Right forelimb (tissue), 1 donor: ENCODE measurements around the gene R3HDM2.
"Not testable (repeated sequence)": the region's sequence is repeated elsewhere in the genome, so short reads cannot be mapped to it uniquely, and the experiment has no call there.

Experiments
- DNase-seq: peaks from one replicate; pipeline ENCODE4 v3.0.0-alpha.2; 2018

Gene R3HDM2

GRCh38 chr12:57452181-57452936, 21.5 kb upstream of the R3HDM2 start:
- peak; percentile 46 for DNase-seq

DNA sequence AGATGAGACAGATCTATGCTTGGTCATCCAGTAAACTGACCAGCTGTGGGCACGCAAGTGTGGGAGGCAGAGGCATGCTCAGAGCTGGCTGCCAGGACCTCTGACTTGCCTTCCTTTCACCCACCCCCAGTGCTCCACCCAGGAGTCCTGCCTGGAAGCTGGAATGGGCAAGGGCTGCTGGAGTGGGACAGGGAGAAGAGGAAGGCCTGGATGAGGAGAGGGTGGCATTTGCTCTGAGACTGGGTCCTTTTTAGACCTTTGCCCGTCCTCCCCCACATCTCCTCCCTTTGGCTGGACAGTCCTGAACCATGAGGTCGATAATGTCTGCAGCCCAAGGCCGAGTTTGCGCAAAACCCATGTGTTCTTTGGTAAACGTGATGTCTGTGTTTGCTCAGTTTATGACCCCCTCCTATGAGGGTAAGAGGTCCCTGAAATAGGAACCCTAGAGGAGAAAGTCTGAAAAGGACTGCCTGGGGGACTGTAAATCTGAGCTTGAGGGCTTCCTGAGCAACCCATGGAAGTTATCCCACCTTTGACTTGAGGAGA, 20.5 kb upstream of the R3HDM2 start:
- no peak for DNase-seq

DNA sequence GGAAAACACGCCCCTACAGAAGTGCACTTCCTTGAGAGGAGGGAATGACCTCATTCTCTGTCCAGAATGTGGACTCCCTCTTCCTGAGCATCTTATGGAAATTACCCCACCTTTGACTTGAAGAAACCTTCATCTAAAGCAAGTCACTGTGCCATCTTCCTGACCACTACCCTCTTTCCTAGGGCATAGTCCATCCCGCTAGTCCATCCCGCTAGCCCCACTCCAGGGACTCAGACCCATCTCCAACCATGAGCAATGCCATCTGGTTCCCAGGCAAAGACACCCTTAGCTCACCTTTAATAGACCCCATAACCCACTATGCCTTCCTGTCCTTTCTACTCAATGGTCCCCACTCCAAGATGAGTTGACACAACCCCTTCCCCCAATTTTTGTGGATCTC, 19.2 kb upstream of the R3HDM2 start:
- no peak for DNase-seq

DNA sequence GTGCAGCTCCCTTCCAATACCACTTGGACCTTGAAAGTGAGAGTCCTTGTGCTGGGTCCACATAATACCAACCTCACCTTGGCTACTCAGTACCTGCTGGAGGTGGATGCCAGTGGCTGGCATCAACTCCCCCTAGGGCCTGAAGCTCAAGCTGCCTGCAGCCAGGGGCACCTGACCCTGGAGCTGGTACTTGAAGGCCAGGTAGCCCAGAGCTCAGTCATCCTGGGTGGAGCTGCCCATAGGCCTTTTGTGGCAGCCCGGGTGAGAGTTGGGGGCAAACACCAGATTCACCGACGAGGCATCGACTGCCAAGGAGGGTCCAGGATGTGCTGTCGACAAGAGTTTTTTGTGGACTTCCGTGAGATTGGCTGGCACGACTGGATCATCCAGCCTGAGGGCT, 18.5 kb upstream of the R3HDM2 start:
- no peak for DNase-seq

DNA sequence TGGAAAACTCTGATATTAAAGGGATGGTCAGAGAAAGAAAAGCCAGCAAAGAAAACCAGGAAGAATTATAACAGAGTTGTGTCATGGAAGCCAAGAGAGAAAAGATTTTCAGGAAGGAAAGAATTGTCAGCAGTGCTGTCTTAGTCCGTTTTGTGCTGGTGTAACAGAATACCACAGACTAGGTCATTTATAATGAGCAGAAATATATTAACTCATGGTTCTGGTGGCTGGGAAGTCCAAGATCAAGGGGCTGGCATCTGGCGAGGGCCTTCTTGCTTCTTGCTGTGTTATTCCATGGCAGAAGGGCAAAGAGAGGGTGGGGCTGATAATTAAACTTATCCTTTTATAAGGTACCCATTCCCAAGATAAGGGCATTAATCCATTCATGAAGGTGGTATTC, 17.8 kb upstream of the R3HDM2 start:
- DNase-seq: no peak

GRCh38 chr12:57446292-57446960, 15.6 kb upstream of the R3HDM2 start:
- DNase-seq: no peak

DNA sequence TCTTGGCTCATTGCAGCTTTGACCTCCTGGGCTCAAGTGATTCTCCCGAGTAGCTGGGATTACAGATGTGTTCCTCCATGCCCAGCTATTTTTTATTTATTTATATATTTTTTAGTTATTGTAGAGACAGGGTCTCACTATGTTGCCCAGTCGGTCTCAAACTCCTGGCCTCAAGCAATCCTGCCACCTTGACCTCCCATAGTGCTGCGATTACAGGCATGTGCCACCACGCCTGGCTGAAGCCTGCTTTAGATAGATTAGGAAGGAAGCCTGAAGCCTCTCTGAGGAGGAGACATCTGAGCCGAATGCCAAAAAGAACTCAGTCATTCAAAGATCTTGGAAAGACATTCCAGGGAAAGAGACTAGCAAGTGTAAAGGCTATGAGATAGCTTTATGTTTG, 13.9 kb upstream of the R3HDM2 start:
- DNase-seq: no peak

GRCh38 chr12:57444337-57444736, 13.5 kb upstream of the R3HDM2 start:
- DNase-seq: not testable (repeated sequence)

DNA sequence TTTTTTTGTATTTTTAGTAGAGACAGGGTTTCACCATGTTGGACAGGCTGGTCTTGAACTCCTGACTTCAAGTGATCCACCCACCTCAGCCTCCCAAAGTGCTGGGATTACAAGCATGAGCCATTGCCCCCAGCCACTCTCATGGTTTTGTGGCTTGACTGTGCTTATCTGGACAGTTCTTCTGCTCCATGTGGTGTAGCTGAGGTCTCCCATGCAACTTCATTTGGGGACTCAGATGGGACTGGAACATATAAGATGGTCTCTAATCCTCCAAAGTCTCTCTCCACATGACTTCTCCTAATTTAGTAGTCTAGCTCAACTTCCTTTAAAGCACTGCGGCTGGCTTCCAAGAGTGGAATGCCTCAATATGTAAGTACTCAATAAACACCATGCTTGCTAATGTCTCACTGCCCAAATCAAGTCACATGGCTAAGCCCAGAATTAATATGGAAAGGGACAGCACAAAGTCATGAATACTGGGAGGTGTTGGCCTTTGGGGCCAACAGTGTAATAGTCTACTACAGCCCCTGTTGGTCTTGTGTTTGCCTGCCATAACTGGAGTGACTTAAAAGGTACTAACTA, 11.1 kb upstream of the R3HDM2 start:
- no peak for DNase-seq

- not testable (repeated sequence) for DNase-seq
Measured at GRCh38 chr12:57441393-57441792, 10.6 kb upstream of the R3HDM2 start.

DNA sequence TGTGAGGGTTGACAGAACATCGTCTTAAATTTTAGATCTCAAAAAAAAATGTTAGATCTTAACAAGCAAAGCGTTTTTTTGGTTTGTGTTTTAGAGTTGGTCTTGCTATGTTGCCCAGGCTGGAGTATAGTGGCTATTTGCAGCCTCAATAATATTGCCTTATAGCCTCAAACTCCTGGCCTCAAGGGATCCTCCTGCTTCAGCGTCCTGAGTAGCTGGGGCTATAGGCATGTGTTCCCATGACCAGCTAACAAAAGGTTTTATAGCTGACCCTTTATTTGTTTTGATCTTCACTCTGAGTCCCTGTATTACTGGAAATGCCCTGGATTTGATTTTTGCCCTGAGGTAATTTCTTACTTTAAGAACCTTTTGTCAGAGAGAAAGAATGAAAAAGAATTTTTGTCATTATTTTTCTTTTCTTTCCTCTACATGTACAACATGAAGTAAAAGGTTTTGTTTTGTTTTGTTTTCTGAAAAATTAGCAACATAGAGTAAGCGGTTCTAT, 9.0 kb upstream of the R3HDM2 start:
- no peak for DNase-seq

DNA sequence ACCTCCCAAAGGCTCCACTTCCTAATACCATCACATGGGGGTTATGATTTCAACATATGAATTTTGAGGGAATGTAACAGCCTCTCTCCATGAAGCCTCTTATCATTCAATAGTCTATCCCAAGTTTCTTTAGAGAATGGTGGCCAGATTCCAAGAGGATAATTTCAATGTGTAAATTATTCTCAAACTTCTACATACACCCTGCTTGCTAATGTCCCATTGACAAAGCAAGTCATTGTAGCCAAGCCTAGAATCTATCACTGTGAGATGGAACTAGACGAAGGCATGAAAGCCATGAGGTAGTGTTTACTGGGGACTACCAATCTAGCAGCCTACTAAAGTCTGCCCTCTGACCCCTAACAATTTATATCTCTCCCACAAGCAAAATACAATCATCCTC, 7.6 kb upstream of the R3HDM2 start:
- DNase-seq: no peak

GRCh38 chr12:57435293-57435692, 4.5 kb upstream of the R3HDM2 start:
- no peak for DNase-seq

DNA sequence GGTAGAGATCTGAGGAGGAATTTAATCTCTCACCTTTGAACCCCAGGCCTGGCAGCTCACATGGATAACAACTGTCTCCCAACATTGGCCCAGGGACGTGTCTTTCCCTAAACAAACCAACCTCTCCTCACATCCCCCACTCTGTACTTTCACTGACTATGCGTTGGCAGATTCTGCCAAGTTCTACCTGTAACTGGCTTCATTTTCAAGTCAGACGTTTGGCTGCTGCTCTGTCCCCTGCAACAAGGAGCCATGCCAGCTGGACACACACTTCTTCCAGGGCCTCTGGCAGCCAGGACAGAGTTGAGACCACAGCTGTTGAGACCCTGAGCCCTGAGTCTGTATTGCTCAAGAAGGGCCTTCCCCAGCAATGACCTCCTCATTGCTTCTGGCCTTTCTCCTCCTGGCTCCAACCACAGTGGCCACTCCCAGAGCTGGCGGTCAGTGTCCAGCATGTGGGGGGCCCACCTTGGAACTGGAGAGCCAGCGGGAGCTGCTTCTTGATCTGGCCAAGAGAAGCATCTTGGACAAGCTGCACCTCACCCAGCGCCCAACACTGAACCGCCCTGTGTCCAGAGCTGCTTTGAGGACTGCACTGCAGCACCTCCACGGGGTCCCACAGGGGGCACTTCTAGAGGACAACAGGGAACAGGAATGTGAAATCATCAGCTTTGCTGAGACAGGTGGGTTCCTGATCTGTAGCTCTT, 3.8 kb upstream of the R3HDM2 start, which contains the start of gene INHBC:
TSS of gene INHBC (plus strand) at position 268 of the 707 bp plus-strand sequence. CDS start at position 371, 103 bp downstream.
- DNase-seq: no peak

GRCh38 chr12:57433370-57433769, 2.5 kb upstream of the R3HDM2 start:
- DNase-seq: no peak

DNA sequence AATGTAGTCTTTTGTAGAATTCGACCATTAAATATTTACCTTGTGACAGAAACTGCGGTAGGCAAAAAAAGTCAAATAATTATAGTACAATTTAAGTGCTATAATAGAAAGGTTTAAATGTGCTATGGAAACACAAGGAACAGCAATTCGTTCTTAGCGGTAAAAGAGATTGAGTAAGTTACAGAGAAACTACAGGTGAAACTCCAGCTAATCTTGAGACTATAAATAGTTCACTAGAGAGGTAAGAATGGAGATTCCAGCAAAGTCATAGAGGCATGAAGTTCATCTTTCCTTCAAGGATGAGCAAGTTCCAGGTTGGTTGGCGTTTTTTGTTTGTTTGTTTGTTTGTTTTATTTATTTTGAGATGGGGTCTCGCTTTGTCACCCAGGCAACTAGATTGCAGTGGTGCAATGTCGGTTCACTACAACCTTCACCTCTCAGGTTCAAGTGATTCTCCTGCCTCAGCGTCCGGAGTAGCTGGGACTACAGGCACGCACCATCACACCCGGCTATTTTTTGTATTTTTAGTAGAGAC, 878 bp upstream of the R3HDM2 start:
- DNase-seq: no peak

GRCh38 chr12:57430112-57430930, 522 bp downstream of the R3HDM2 start:
- no peak for DNase-seq

- no peak for DNase-seq
Measured at GRCh38 chr12:57429473-57430111, 1.3 kb downstream of the R3HDM2 start.

DNA sequence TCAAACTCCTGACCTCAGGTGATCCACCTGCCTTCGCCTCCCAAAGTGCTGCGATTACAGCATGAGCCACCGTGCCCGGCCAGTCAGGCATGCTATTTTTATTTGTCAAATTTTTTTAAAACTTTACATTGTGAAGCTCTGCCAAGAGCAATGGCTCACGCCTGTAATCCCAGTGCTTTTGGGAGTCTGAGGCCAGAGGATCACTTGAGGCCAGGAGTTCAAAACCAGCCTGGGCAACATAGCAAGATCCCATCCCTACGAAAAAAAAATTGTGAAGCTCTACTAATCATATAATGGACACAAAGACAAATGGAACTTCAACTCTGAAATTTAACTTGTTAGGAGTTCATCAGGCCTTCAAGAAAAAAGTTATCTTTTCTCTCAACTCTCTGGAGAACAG, 1.9 kb downstream of the R3HDM2 start:
- DNase-seq: no peak

GRCh38 chr12:57426948-57427347, 3.9 kb downstream of the R3HDM2 start:
- not testable (repeated sequence) for DNase-seq

DNA sequence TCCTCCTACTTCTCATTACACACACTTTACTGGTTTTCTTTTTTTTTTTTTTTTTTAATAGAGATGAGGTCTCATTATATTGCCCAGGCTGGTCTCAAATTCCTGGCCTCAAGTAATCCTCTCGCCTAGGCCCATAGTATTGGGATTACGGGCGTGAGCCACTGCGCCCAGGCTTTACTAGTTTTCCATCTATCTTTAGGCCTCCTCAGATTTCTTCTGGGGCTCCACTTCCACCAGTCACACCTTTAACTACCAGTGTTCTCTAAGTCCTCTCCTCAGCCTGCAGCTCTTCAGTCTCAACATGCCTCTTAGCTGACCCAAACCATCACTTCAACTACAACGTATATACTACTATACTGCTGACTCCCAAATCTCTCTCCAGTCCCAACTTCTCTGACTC, 10.4 kb downstream of the R3HDM2 start:
- DNase-seq: no peak
